T-helper 1 cell treated with Interleukin-12 subunit alpha and Interleukin-12 subunit beta and Interleukin-4 antibody, amounts not matched to agents 30 μg/mL and 1 μg/mL, for 36 hours (primary cell): ENCODE measurements around the gene FKBP10.
"Not testable (repeated sequence)": the region's sequence is repeated elsewhere in the genome, so short reads cannot be mapped to it uniquely, and the experiment has no call there.

Experiments
- H3K27ac Mint-ChIP-seq: one replicate; pipeline ENCODE4 v1.8.0; 2021; ENCODE audit warnings: mild to moderate bottlenecking, mixed read lengths
- H3K27me3 Mint-ChIP-seq: one replicate; pipeline ENCODE4 v1.8.0; 2021; ENCODE audit warnings: low read depth, mixed read lengths
- H3K36me3 Mint-ChIP-seq: one replicate; pipeline ENCODE4 v1.8.0; 2021; ENCODE audit warnings: low read depth, mixed read lengths
- H3K4me1 Mint-ChIP-seq: one replicate; pipeline ENCODE4 v1.8.0; 2021; ENCODE audit warnings: low read depth, mixed read lengths
- H3K4me3 Mint-ChIP-seq: one replicate; pipeline ENCODE4 v1.8.0; 2021; ENCODE audit warnings: mild to moderate bottlenecking, moderate library complexity, mixed read lengths
- H3K9me3 Mint-ChIP-seq: one replicate; pipeline ENCODE4 v1.8.0; 2021; ENCODE audit warnings: mixed read lengths

FKBP10 gene

DNA sequence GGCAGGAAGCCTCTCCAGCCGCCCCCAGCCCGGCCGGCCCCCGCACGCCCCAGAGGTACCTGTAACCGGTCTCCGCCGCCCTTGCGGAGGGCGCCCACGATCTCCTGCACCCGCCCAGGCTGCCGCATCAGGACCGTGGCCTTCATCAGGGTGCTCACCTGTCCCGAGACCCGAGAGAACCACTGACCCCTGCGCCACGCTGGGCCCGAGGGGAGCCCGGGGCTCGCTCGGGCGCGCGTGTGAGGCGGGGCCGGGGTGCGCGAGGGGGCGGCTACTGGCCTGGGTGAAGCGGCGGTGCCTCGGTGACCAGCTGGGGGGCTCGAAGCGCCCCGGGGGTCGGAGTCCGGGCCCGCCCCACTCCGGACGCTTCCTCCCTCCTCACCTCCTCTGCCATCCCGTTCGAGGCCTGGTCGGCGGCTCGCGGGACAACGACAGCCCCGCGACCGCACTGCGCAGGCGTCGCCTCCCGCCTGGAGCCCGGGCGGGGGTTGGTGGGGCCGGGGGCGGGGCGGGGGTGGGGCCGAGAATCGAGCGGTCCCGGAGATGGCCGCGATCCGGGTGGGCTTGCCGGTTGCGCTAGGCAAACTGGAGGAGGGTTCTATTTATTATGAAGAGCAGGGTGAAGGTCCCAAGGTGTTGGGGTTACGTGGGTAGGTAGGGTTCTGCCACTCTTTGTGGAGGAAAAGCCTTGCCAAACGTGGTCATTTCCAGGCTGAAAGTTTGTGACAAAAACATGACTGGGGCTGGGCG is 23.2 kb downstream of the FKBP10 start, which contains the start of gene NT5C3B:
NT5C3B (minus strand) TSS at position 433 of the 750 bp plus-strand sequence; CDS start at position 394, 39 bp downstream.
- peaks cover 6% of the 10 kb centered on the region for H3K36me3 Mint-ChIP-seq

DNA sequence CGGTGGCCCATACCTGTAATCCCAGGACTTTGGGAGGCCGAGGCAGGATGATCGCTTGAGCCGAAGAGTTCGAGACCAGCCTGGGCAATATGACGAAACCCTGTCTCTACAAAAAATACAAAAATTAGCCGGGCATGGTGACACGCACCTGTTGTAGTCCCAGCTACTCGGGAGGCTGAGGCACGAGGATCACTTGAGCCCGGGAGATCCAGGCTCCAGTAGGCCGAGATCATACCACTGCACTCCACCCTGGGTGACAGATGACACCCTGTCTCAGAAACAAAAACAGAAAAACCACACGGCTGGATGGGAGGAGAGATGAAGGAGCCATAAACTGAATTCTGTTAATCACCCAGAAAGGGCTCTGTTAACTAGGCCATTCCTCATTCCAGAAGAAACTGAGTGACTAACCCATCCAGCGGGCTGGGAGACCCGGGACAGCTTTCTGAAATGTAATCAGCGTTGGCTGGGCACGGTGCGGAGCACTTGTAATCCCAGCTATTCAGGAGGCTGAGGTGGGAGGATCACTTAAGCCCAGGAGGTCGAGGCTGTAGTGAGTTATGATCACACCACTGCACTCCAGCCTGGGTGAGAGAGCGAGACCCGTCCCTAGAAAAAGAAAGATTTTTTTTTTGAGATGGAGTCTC is 23.9 kb downstream of the FKBP10 start:
- H3K27me3 Mint-ChIP-seq = peaks cover 5% of the 10 kb centered on the region
- H3K9me3 Mint-ChIP-seq = no peaks in the 10 kb centered on the region
- H3K4me1 Mint-ChIP-seq = peaks cover 11% of the 10 kb centered on the region
- peak overlapping the region; percentile 73 for H3K4me3 Mint-ChIP-seq
- H3K27ac Mint-ChIP-seq = no peak overlapping the region
- H3K36me3 Mint-ChIP-seq = peaks cover 3% of the 10 kb centered on the region

More for the DNA sequence above, 23.2 kb downstream of the FKBP10 start, which contains the start of gene NT5C3B:
- peaks cover 11% of the 10 kb centered on the region for H3K4me1 Mint-ChIP-seq
- peaks cover 5% of the 10 kb centered on the region for H3K27me3 Mint-ChIP-seq
- H3K9me3 Mint-ChIP-seq = no peaks in the 10 kb centered on the region
- H3K4me3 Mint-ChIP-seq = peak within 1 kb of the TSS; percentile 81
- H3K27ac Mint-ChIP-seq = no peak within 1 kb of the TSS

DNA sequence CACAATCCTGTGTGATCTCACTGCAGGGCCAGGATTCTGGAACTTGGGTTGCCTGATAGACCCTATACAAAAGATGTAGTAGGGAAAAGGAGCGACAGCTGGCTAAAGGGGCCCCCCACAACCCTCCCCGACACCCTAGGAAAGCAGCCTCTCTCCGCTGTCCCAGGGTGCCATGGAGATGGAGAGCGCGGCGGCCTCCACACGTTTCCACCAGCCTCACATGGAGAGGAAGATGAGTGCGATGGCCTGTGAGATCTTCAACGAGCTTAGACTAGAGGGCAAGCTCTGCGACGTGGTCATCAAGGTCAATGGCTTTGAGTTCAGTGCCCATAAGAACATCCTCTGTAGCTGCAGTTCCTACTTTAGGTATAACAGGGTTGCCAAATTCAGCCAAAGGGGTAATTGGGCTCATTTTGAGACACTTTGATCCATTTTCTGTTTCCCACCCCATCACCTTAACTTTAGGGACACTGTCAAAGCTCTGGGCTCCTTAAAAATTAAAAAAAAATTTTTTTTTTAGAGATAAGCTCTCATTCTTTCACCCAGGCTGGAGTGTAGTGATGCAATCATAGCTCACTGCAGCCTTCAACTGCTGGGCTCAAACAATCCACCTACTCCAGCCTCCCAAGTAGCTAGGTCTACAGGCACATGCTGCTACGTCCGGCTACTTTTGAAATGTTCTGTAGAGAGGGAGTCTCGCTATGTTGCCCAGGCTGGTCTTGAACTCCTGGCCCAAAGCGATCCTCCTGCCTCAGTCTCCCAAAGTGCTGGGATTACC is 25.1 kb downstream of the FKBP10 start, which contains the start of gene KLHL10:
KLHL10 (plus strand) TSS at position 65 of the 778 bp plus-strand sequence; CDS start at position 173, 108 bp downstream.
- peak within 1 kb of the TSS; percentile 73 for H3K4me3 Mint-ChIP-seq
- peaks cover 5% of the 10 kb centered on the region for H3K27me3 Mint-ChIP-seq
- no peaks in the 10 kb centered on the region for H3K36me3 Mint-ChIP-seq
- H3K27ac Mint-ChIP-seq = no peak within 1 kb of the TSS
- H3K9me3 Mint-ChIP-seq = no peaks in the 10 kb centered on the region
- H3K4me1 Mint-ChIP-seq = peaks cover 11% of the 10 kb centered on the region

DNA sequence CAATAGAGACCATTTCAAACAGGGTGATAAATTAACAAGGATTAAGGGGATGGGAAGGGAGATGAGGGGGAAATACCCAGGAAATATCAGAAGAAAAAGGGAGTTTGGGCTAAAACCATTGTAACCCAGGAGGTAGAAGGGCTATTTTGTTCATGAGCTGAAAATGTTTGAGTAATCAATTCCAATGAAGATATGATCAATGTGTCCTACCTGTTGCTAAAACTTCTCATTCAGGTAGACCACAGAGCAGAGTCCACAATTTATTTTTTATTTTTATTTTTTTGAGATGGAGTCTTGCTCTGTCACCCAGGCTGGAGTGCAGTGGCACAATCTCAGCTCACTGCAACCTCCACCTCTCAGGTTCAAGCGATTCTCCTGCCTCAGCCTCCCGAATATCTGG is 26.6 kb downstream of the FKBP10 start:
- not testable (repeated sequence) for H3K36me3 Mint-ChIP-seq, H3K4me3 Mint-ChIP-seq, H3K27me3 Mint-ChIP-seq, H3K9me3 Mint-ChIP-seq, H3K27ac Mint-ChIP-seq
- peaks cover 11% of the 10 kb centered on the region for H3K4me1 Mint-ChIP-seq

DNA sequence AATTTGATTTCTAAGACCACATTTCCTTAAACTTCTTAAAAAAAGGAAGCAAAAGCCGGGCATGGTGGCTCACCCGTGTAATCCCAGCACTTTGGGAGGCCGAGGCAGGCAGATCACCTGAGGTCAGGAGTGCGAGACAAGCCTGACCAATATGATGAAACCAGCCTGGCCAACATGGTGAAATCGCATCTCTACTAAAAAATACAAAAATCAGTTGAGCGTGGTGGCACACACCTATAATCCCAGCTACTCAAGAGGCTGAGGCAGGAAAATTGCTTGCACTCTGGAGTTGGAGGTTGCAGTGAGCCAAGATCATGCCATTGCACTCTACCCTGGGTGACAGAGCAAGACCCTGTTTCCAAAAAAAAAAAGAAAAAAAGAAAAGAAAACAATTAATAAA is 28.0 kb downstream of the FKBP10 start:
- not testable (repeated sequence) for H3K27ac Mint-ChIP-seq, H3K4me3 Mint-ChIP-seq, H3K36me3 Mint-ChIP-seq, H3K27me3 Mint-ChIP-seq, H3K9me3 Mint-ChIP-seq, H3K4me1 Mint-ChIP-seq

DNA sequence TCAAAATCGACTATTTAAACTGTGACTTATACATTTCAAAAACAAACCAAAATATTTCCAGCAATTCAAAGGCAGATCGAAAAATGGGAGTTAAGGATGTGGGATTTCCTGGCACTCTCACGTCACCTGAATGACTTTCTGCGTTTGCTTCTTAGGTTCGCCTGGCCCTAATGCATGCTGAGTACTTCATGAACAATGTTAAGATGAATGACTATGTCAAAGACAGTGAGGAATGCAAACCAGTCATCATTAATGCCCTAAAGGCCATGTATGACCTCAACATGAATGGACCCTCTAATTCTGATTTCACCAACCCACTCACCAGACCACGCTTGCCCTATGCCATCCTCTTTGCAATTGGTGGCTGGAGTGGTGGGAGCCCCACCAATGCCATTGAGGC is 32.2 kb downstream of the FKBP10 start:
- H3K27ac Mint-ChIP-seq = no peak overlapping the region
- no peaks in the 10 kb centered on the region for H3K9me3 Mint-ChIP-seq
- peaks cover 4% of the 10 kb centered on the region for H3K4me1 Mint-ChIP-seq
- H3K4me3 Mint-ChIP-seq = no peak overlapping the region
- H3K36me3 Mint-ChIP-seq = no peaks in the 10 kb centered on the region
- no peaks in the 10 kb centered on the region for H3K27me3 Mint-ChIP-seq

DNA sequence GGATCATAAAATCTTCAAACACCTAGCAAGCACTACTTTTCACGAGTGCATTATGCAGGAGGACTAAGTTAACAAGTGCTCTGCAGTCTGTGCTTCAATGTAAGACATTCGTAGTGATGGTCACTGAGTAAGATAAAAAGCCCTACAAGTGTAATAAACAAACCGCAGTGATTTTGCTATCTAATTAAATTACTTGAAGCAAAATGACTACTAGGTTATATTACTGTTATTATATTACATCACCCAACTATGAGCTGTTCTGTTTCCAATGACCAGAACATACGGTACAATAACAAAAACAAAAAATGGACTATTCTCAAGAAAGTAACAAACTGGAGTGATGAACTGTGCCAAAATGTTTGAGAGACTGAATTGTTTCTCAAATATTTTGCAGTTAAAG is 36.0 kb downstream of the FKBP10 start:
- no peak overlapping the region for H3K4me3 Mint-ChIP-seq
- H3K9me3 Mint-ChIP-seq = no peaks in the 10 kb centered on the region
- no peaks in the 10 kb centered on the region for H3K27me3 Mint-ChIP-seq
- H3K4me1 Mint-ChIP-seq = peaks cover 9% of the 10 kb centered on the region
- no peak overlapping the region for H3K27ac Mint-ChIP-seq
- H3K36me3 Mint-ChIP-seq = peaks cover 11% of the 10 kb centered on the region

DNA sequence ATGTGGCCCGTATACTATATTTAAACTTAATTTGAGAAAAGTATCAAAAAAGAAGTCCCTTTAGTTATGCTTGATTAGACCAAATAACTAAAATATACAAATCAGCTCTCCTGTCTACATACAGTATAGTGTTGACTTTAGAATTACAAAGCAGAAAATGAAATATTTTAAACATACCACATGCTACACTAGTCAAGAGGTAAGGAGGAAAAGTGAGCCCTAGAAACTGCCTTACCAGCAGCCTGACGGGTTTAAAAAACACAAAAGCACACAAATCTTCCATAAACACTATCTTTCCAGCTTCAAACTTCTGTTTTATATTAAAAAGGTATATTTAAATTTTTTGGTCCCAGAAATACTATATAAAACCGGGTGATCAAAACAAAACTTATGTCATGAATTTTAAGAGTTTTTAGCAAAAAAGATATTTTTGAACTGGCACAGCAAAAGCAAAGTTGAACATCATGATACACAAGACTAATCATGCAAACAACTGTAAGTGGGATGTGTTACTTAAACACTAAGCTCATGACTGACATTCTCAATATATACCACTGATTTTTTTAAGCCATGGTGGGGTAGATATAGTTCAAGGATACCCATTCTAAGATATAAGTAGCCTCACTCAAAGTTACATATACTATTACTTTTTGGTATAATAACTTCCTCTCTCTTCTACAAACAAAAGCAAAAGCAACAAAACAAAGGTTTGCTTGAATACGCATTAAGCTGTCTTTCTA is 36.6 kb downstream of the FKBP10 start:
- no peak overlapping the region for H3K4me3 Mint-ChIP-seq
- peaks cover 9% of the 10 kb centered on the region for H3K4me1 Mint-ChIP-seq
- no peaks in the 10 kb centered on the region for H3K9me3 Mint-ChIP-seq
- H3K36me3 Mint-ChIP-seq = peaks cover 17% of the 10 kb centered on the region
- no peaks in the 10 kb centered on the region for H3K27me3 Mint-ChIP-seq
- no peak overlapping the region for H3K27ac Mint-ChIP-seq

DNA sequence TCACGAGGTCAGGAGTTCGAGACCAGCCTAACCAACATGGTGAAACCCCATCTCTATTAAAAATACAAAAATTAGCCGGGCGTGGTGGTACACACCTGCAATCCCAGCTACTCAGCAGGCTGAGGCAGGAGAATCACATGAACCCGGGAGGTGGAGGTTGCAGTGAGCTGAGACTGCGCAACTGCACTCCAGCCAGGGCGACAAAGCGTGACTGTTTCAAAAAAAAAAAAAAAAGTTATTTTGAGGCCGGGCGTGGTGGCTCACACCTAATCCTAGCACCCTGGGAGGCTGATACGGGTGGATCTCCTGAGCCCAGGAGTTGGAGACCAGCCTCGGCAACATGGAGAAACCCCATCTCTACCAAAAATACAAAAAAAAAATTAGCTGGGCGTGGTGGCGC is 38.6 kb downstream of the FKBP10 start:
- H3K4me1 Mint-ChIP-seq, H3K4me3 Mint-ChIP-seq, H3K27ac Mint-ChIP-seq, H3K9me3 Mint-ChIP-seq, H3K27me3 Mint-ChIP-seq: not testable (repeated sequence)
- H3K36me3 Mint-ChIP-seq = peaks cover 20% of the 10 kb centered on the region

DNA sequence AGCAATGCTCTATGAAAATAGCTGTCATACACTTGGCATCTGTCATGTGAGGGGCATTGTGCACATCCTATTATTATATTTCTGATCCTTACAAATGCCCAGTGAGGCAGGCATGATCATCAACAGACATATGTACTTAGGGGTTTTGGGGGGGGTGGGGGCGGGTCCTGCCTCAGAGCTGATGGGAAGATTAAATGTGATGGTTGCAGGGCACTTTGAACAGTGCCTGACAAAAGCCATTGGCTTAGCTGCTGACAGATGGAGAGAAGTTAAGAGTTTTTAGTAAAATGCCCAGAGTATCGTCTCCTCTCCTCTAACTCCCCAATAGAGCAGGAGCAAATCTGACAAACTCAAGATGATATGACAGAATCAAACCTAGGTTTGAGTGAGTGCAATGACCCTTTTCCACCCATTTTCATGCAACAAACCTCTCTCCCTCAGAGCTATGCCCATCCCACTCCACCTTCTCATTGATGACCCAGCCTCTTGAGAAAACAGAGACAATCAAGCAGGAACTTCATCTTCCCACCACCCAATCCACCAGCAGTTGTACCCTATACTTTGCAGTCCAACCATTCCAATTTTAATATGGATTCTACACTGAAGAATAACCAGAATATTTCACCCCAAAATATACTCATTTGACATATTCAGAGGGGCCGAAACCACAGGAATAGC is 47.6 kb downstream of the FKBP10 start:
- Mint-ChIP-seq H3K27ac (no peak overlapping the region), H3K9me3 (no peaks in the 10 kb centered on the region), H3K4me1 (peaks cover 6% of the 10 kb centered on the region), H3K27me3 (no peaks in the 10 kb centered on the region), H3K36me3 (peaks cover 2% of the 10 kb centered on the region), H3K4me3 (no peak overlapping the region)

DNA sequence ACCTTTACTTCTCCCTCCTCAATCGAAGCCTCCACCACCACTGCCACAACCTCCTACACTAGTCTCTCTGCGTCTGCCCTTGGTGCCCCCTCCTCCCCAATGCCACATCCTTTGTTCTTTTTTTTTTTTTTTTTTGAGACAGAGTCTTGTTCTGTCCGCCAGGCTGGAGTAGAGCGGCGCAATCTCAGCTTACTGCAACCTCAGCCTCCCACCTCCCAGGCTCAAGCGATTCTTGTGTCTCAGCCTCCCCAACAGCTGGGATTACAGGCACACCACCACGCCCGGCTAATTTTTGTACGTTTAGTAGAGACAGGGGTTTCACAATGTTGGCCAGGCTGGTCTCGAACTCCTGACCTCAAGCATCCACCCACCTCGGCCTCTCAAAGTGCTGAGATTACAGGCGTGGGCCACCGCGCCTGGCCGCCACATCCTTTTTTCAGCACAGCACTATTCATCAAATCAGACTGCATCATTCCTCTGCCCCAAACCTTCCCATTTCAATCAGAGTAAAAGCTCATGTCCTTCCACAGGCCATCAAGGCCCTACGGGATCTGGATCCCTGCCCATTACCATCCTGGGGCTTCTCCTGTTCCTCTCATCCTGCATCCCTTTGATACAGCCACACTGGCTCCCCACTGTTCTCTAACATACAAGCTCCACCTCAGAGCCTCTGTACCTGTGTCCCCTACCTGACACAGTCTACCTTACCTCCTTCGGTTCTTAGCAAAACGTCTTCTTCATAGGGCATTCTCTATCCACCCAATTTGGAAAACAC is 50.5 kb downstream of the FKBP10 start:
- Mint-ChIP-seq H3K27ac (no peak overlapping the region), H3K4me1 (peaks cover 9% of the 10 kb centered on the region), H3K4me3 (no peak overlapping the region), H3K27me3 (no peaks in the 10 kb centered on the region), H3K36me3 (peaks cover 11% of the 10 kb centered on the region), H3K9me3 (no peaks in the 10 kb centered on the region)

DNA sequence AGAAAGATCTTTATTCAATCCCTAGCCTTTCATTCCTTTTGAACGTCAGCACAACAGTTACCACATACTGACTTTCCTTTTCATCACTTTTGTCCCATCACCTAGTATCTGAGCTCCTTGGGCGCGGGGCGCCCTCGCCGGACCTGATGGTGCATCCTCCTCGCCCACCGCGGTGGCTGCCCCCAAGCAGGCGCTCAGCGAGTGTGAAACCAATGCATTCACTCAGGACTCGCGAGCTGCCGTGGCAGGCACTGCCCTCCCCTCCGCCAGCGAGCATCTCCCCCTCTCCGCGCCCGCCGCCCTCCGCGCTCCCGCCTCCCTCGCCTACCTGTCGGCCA is 51.7 kb downstream of the FKBP10 start:
- Mint-ChIP-seq H3K27me3 (no peaks in the 10 kb centered on the region), H3K36me3 (peaks cover 17% of the 10 kb centered on the region), H3K9me3 (no peaks in the 10 kb centered on the region), H3K27ac (no peak overlapping the region), H3K4me3 (no peak overlapping the region), H3K4me1 (peaks cover 21% of the 10 kb centered on the region)

DNA sequence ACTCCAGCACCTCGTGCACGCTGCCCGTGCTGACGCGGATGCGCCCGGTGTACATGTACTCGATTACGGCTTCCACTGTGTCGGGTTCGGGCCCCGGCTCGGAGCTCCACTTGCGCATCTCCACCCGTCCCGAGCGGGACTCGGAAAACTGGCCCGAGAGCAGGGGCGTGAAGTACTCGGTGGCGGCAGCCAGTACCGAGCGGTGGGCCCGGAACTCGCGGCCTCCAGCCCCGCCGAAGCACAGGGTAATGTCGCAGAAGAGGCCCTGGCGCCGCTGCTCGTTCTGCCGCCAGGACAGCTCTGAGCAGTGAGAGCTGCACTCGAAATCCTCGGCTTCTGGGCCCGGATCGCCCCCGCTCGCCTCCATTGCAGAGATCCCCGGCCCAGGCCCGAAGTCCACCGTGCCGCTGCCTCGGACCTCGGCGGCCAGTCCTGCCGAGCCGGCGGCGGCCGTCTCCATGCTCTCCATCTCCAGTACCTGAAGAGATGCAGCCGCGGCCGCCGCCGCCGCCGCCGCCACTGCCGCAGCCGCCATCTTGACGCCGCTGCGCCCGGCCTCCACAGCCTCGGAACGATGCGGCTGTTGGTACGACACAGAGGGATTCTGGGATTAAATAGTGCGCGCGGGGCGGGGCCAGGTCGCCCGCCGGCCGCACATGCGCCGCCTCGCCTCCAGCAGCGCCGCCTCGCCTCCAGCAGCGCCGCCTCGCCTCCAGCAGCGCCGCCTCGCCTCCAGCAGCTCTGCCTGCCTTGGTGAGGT is 52.2 kb downstream of the FKBP10 start, which contains the start of gene KLHL11:
KLHL11 (minus strand) TSS at position 588 of the 760 bp plus-strand sequence; CDS start at position 535, 53 bp downstream.
- H3K27ac Mint-ChIP-seq = peak within 1 kb of the TSS; percentile 84
- peaks cover 24% of the 10 kb centered on the region for H3K4me1 Mint-ChIP-seq
- H3K27me3 Mint-ChIP-seq = no peaks in the 10 kb centered on the region
- H3K36me3 Mint-ChIP-seq = peaks cover 21% of the 10 kb centered on the region
- no peaks in the 10 kb centered on the region for H3K9me3 Mint-ChIP-seq
- peak within 1 kb of the TSS; percentile 75 for H3K4me3 Mint-ChIP-seq
